Esophagus squamous epithelium (tissue), 5 donors: ENCODE data around the gene WWOX. TPM values are rescaled to one million over a fixed set of nuclear protein-coding genes. Genes with fewer than 3 reads are reported as not detected.

Source experiments
- DNase-seq: peaks from one replicate; lab custom pipeline; 2025; lab: John Stamatoyannopoulos, UW
- H3K27ac ChIP-seq, 4 donors: fragments of 200-600 bp; sonication (generic); one replicate each; pipeline ENCODE4 v1.5.1; 2016 to 2019; ENCODE audit warnings: mild to moderate bottlenecking in 1 of 4
- H3K27me3 ChIP-seq, 4 donors: fragments of 200-600 bp; sonication (generic); 1 replicate in 3 of 4; 2 replicates in 1 of 4; pipeline versions ENCODE4 v1.5.1 to v1.6.0; 2017 to 2021; ENCODE audit warnings: antibody characterized with exemption in 1 of 4
- H3K36me3 ChIP-seq, 3 donors: fragments of 200-600 bp; sonication (generic); one replicate each; pipeline ENCODE4 v1.5.1; 2016 to 2019
- H3K4me1 ChIP-seq, 3 donors: fragments of 200-600 bp; sonication (generic); one replicate each; pipeline ENCODE4 v1.5.1; 2017 to 2019
- H3K4me3 ChIP-seq, 4 donors: fragments of 200-600 bp; sonication (generic); 1 replicate in 3 of 4; 2 replicates in 1 of 4; pipeline ENCODE4 v1.5.1; 2016 to 2019; ENCODE audit warnings: mild to moderate bottlenecking in 2 of 4, moderate library complexity in 1 of 4
- H3K9me3 ChIP-seq, 3 donors: fragments of 200-600 bp; sonication (generic); one replicate each; pipeline ENCODE4 v1.5.1; 2016 to 2019
- POLR2A ChIP-seq, 4 donors: fragments of 450-650 bp; IDR thresholded peaks; one replicate each; pipeline ENCODE4 v1.6.1; 2017; ENCODE audit warnings: antibody characterized with exemption in 4 of 4, mild to moderate bottlenecking in 4 of 4, moderate library complexity in 3 of 4
- WGBS, 2 donors: methylation state at CpG; one replicate each; pipeline ENCODE4 v1.1.5; 2018; 5-methylcytosine and 5-hydroxymethylcytosine counted together
- intact Hi-C: fragments of 100-400 bp; cut with DNase I; formaldehyde crosslinking; loops from one replicate; pipeline ENCODE4 v1.15.0; 2022
- total RNA-seq, 4 donors: library from RNA; depleted of rRNA; stranded (reverse); fragments of >200 nt; gene quantifications; one replicate each; pipeline ENCODE4 v1.1.0, GENCODE V29; 2016
- TF ChIP-seq, protein P1 (sequence below), 6 experiments: fragments of 450-650 bp in 4 of 6; fragments of 200-600 bp in 2 of 6; sonication (generic) in 2 of 6; IDR thresholded peaks; one replicate each; pipeline ENCODE4 v1.5.1; 2016 to 2019; ENCODE audit warnings: antibody characterized with exemption in 6 of 6, mild to moderate bottlenecking in 4 of 6, moderate library complexity in 4 of 6
- donor health status: DM: yes; HTN: yes; CAD: no.

WWOX gene
- total RNA-seq, 4 donors from 2014 or later: 20.9 to 31.1 (median 27.5) TPM

DNA sequence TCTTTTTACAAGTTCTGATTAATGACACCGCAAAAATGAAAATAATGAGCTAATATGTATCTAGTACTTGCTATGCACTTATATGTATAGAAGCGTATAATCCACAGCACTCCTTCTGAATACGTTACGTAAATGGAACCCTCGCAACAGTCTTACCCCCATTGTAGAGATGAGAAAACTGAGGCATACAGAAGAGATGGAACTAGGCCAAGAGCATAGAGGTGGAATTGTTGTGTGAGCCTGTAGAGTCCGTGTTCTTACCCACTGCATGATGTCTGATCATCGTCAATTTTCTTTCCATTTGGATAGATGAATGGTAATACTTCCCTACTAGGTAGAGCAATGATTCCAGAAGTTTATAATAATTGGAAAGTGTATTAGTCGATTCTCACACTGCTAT is 394.1 kb downstream of the WWOX start:
- 89 to 95% methylated on average over 8 of the region's 8 CpGs for WGBS, 2 donors
- TF ChIP-seq POLR2A (IDR thresholded peaks at IDR 0.05): no peak
- TF ChIP-seq, protein P1, sequence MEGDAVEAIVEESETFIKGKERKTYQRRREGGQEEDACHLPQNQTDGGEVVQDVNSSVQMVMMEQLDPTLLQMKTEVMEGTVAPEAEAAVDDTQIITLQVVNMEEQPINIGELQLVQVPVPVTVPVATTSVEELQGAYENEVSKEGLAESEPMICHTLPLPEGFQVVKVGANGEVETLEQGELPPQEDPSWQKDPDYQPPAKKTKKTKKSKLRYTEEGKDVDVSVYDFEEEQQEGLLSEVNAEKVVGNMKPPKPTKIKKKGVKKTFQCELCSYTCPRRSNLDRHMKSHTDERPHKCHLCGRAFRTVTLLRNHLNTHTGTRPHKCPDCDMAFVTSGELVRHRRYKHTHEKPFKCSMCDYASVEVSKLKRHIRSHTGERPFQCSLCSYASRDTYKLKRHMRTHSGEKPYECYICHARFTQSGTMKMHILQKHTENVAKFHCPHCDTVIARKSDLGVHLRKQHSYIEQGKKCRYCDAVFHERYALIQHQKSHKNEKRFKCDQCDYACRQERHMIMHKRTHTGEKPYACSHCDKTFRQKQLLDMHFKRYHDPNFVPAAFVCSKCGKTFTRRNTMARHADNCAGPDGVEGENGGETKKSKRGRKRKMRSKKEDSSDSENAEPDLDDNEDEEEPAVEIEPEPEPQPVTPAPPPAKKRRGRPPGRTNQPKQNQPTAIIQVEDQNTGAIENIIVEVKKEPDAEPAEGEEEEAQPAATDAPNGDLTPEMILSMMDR (IDR thresholded peaks at IDR 0.05): no peak
- no peaks in the 10 kb centered on the region for H3K4me1 ChIP-seq

DNA sequence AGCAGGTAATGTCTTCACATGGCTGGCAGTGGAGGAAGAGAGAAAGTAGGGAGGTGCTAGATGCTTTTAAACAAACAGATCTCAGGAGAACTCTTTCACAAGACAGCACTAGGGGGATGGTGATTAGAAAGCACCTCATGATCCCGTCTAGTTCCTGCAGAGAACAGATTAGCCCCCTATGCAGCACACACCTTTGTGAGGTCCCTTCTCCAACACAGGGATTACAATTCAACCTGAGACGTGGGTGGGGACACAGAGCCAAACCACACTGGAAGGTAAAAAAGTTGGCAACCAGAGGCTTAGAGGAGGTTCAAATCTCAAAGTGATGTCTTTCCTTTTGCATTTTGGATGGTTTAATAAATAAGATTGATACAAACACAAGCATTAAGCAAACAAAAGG is 394.7 kb downstream of the WWOX start:
- no peaks in the 10 kb centered on the region for H3K4me1 ChIP-seq
- no peaks in the 10 kb centered on the region for H3K36me3 ChIP-seq
- no peak for TF ChIP-seq POLR2A (IDR thresholded peaks at IDR 0.05)
- TF ChIP-seq, protein P1 (IDR thresholded peaks at IDR 0.05): no peak
- H3K27ac ChIP-seq: no peak overlapping the region
- no peak for DNase-seq
- H3K9me3 ChIP-seq: no peaks in the 10 kb centered on the region
- no peak overlapping the region for H3K4me3 ChIP-seq
- 54 to 73% methylated on average over 2 of the region's 2 CpGs for WGBS, 2 donors
- H3K27me3 ChIP-seq: no peaks in the 10 kb centered on the region
- intact Hi-C loops: no loop called here

More for the DNA sequence above, 394.1 kb downstream of the WWOX start:
- no peaks in the 10 kb centered on the region for H3K9me3 ChIP-seq
- DNase-seq: no peak
- no peaks in the 10 kb centered on the region for H3K36me3 ChIP-seq
- intact Hi-C loops: no loop called here
- no peaks in the 10 kb centered on the region for H3K27me3 ChIP-seq
- H3K4me3 ChIP-seq: no peak overlapping the region
- H3K27ac ChIP-seq: no peak overlapping the region

DNA sequence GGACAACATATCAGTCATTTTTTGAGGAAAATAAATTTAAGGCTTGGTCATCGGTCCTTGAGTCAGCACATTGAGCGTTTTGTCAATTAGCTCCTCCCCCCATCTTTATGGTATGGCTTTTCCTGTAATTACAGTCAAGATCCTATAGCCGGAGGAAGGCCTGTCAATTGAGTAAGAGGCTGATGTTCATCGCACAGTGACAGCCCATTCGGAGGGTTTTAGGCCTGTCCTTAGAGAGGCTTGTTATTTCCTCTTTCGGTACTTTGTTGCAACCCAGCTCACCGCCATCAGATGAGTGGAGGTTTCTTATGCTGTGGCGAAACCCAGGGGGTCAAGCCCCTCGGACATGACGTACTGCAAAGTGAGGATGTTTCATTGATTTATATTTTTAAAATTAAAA is 395.2 kb downstream of the WWOX start:
- TF ChIP-seq, protein P1 (IDR thresholded peaks at IDR 0.05): no peak
- no peak for TF ChIP-seq POLR2A (IDR thresholded peaks at IDR 0.05)
- Histone ChIP-seq H3K4me1 (no peaks in the 10 kb centered on the region), H3K4me3 (no peak overlapping the region), H3K9me3 (no peaks in the 10 kb centered on the region), H3K27me3 (no peaks in the 10 kb centered on the region), H3K36me3 (no peaks in the 10 kb centered on the region), H3K27ac (no peak overlapping the region)
- DNase-seq: no peak
- 89% methylated on average over 10 of the region's 10 CpGs for WGBS, 2 donors
- intact Hi-C loops: no loop called here

GRCh38 chr16:78496189-78496588 is 396.7 kb downstream of the WWOX start:
- H3K27ac ChIP-seq: no peak overlapping the region
- H3K9me3 ChIP-seq: no peaks in the 10 kb centered on the region
- intact Hi-C loops: no loop called here
- H3K36me3 ChIP-seq: no peaks in the 10 kb centered on the region
- H3K4me1 ChIP-seq: no peaks in the 10 kb centered on the region
- H3K27me3 ChIP-seq: no peaks in the 10 kb centered on the region
- 90 to 94% methylated on average over 7 of the region's 7 CpGs for WGBS, 2 donors
- no peak overlapping the region for H3K4me3 ChIP-seq
- DNase-seq: no peak
- no peak for TF ChIP-seq POLR2A (IDR thresholded peaks at IDR 0.05)
- TF ChIP-seq, protein P1 (IDR thresholded peaks at IDR 0.05): no peak

DNA sequence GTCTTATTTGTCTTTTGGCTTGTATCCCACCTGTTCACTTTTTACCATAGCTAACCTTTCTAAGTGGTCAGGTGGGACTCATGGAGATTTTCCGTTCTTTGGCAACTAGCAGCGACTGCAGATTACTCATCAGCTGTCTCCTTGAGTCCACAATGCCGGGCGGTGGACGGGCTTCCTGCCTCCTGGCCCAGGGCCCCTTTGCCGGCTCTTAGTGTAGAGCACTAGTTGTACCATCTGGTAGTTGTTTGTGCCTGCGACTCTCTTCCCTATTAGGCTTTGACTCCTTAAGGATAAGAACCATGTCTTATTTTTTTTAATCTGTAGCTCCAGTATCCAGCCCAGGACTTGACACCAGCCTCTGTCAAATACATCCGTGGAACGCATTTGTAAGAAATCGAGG is 399.9 kb downstream of the WWOX start:
- intact Hi-C loops: no loop called here
- TF ChIP-seq, protein P1 (IDR thresholded peaks at IDR 0.05): no peak
- TF ChIP-seq POLR2A (IDR thresholded peaks at IDR 0.05): no peak
- Histone ChIP-seq H3K9me3 (no peaks in the 10 kb centered on the region), H3K36me3 (no peaks in the 10 kb centered on the region), H3K27ac (no peak overlapping the region), H3K4me3 (no peak overlapping the region), H3K27me3 (no peaks in the 10 kb centered on the region), H3K4me1 (peaks cover 0 to 12% (median 3%) of the 10 kb centered on the region in 3 donors)
- DNase-seq: no peak
- WGBS, 2 donors: 91 to 92% methylated on average over 10 of the region's 10 CpGs
